IMR-90 (cell line): ENCODE results near the gene DGKQ. TPM values are rescaled to one million over a fixed set of nuclear protein-coding genes. Genes with fewer than 3 reads are reported as not detected.

Source experiments
- ATAC-seq: fragments of 200-7000 bp; cut with Tn5 transposase; 2 replicates; pipeline ENCODE4 v1.9.1; 2020; ENCODE audit warnings: low read depth, mild to moderate bottlenecking, moderate library complexity
- BruUV-seq: library from RNA; stranded (reverse); fragments of 400-500 nt; replicated peaks from 2 replicates; lab custom pipeline; 2021; lab: Mats Ljungman, UMichigan
- CTCF ChIA-PET: fragments of 300-600 bp; formaldehyde crosslinking; extraction: SDS; loops from one replicate; lab custom pipeline; 2021; ENCODE audit warnings: antibody characterized with exemption; lab: Yijun Ruan, JAX
- POLR2A ChIA-PET: fragments of 300-600 bp; sonication (Branson Sonifier 250); formaldehyde crosslinking; loops from one replicate; lab custom pipeline; 2022; ENCODE audit warnings: antibody characterized with exemption; ENCODE audit not compliant: unreplicated experiment; lab: Charles Lee
- DNase-seq: peaks from one replicate; pipeline ENCODE4 v3.0.0; 2013
- H2AFZ ChIP-seq: replicated peaks from 2 replicates; pipeline ENCODE3; 2013; ENCODE audit warnings: low read length, mild to moderate bottlenecking; ENCODE audit not compliant: poor library complexity
- H2AK5ac ChIP-seq: 2 replicates; pipeline ENCODE4 v1.6.1; 2013; ENCODE audit warnings: low read depth, low read length, inconsistent platforms
- H2AK9ac ChIP-seq: replicated peaks from 2 replicates; pipeline ENCODE3; 2013; ENCODE audit warnings: mild to moderate bottlenecking, low read depth, low read length, moderate library complexity; ENCODE audit not compliant: poor library complexity
- H2BK120ac ChIP-seq: 2 replicates; pipeline ENCODE4 v1.6.1; 2013; ENCODE audit warnings: low read depth, low read length, inconsistent platforms
- H2BK15ac ChIP-seq: 3 replicates; pipeline ENCODE4 v1.6.1; 2013; ENCODE audit warnings: low read depth, low read length, inconsistent platforms
- H2BK20ac ChIP-seq: 2 replicates; pipeline ENCODE4 v1.6.1; 2013; ENCODE audit warnings: low read depth, mild to moderate bottlenecking, inconsistent platforms, low read length, moderate library complexity
- H2BK5ac ChIP-seq: 2 replicates; pipeline ENCODE4 v1.6.1; 2013; ENCODE audit warnings: mild to moderate bottlenecking, low read depth, low read length, inconsistent platforms; ENCODE audit not compliant: poor library complexity, severe bottlenecking
- H3K14ac ChIP-seq: replicated peaks from 2 replicates; pipeline ENCODE4 v1.6.1; 2013; ENCODE audit warnings: low read depth, low read length, inconsistent platforms
- H3K18ac ChIP-seq: 2 replicates; pipeline ENCODE4 v1.6.1; 2013; ENCODE audit warnings: low read depth, low read length, control low read depth
- H3K23ac ChIP-seq: 2 replicates; pipeline ENCODE4 v1.6.1; 2013; ENCODE audit warnings: low read depth, low read length, inconsistent platforms
- H3K27ac ChIP-seq: 2 replicates; pipeline ENCODE4 v1.5.1; 2013; ENCODE audit warnings: mild to moderate bottlenecking, control low read depth, low read length; ENCODE audit not compliant: insufficient read depth
- H3K27me3 ChIP-seq: 2 replicates; pipeline ENCODE4 v1.6.1; 2013; ENCODE audit warnings: low read length; ENCODE audit not compliant: control insufficient read depth, insufficient read depth
- H3K36me3 ChIP-seq: 2 replicates; pipeline ENCODE4 v1.6.1; 2013; ENCODE audit warnings: low read length, mixed read lengths; ENCODE audit not compliant: control insufficient read depth, insufficient read depth
- H3K4ac ChIP-seq: 2 replicates; pipeline ENCODE4 v1.6.1; 2013; ENCODE audit warnings: low read depth, low read length, inconsistent platforms
- H3K4me1 ChIP-seq: 2 replicates; pipeline ENCODE4 v1.6.1; 2013; ENCODE audit warnings: low read length, mixed read lengths; ENCODE audit not compliant: control insufficient read depth, insufficient read depth
- H3K4me2 ChIP-seq: 2 replicates; pipeline ENCODE4 v1.6.1; 2013; ENCODE audit warnings: low read depth, mild to moderate bottlenecking, control low read depth, low read length, moderate library complexity
- H3K4me3 ChIP-seq: 2 replicates; pipeline ENCODE4 v1.5.1; 2013; ENCODE audit warnings: low read depth, mild to moderate bottlenecking, control low read depth, low read length, moderate library complexity; ENCODE audit not compliant: insufficient read depth
- H3K56ac ChIP-seq: 2 replicates; pipeline ENCODE4 v1.6.1; 2013; ENCODE audit warnings: low read length, inconsistent platforms; ENCODE audit not compliant: insufficient read depth; ENCODE audit errors: extremely low read depth
- H3K79me1 ChIP-seq, 2 experiments: 2 replicates each; pipeline ENCODE4 v1.6.1; 2013; ENCODE audit warnings: low read length in 2 of 2, inconsistent platforms in 1 of 2, low read depth in 1 of 2
- H3K9ac ChIP-seq: 2 replicates; pipeline ENCODE4 v1.6.1; 2013; ENCODE audit warnings: low read depth, low read length, control low read depth
- H3K9me1 ChIP-seq: 2 replicates; pipeline ENCODE4 v1.6.1; 2013; ENCODE audit warnings: low read length, inconsistent platforms; ENCODE audit not compliant: insufficient read depth
- H3K9me3 ChIP-seq: 2 replicates; pipeline ENCODE4 v1.6.1; 2013; ENCODE audit warnings: low read length; ENCODE audit not compliant: control insufficient read depth, insufficient read depth
- H4K20me1 ChIP-seq: 2 replicates; pipeline ENCODE4 v1.6.1; 2013; ENCODE audit warnings: low read length, inconsistent platforms; ENCODE audit not compliant: insufficient read depth
- H4K5ac ChIP-seq: 2 replicates; pipeline ENCODE4 v1.6.1; 2013; ENCODE audit warnings: mild to moderate bottlenecking, low read depth, low read length, control low read depth
- H4K8ac ChIP-seq, 2 experiments: 2 replicates each; pipeline ENCODE4 v1.6.1; 2013; ENCODE audit warnings: low read depth in 2 of 2, low read length in 2 of 2, control low read depth in 1 of 2, inconsistent platforms in 1 of 2
- H4K91ac ChIP-seq: 2 replicates; pipeline ENCODE4 v1.6.1; 2013; ENCODE audit warnings: low read depth, low read length, inconsistent platforms; ENCODE audit not compliant: insufficient read depth
- BHLHE40 ChIP-seq: fragments of 150-350 bp; IDR thresholded peaks from 2 replicates; pipeline ENCODE4 v1.6.1; 2016; ENCODE audit warnings: mild to moderate bottlenecking, low read depth, low read length
- CEBPB ChIP-seq: IDR thresholded peaks from 2 replicates; pipeline ENCODE4 v1.6.1; 2012; ENCODE audit warnings: low read depth, low read length, improper control_type of control experiment
- CHD1 ChIP-seq: IDR thresholded peaks from 2 replicates; pipeline ENCODE4 v1.6.1; 2012; ENCODE audit warnings: low read depth, low read length, improper control_type of control experiment
- CTCF ChIP-seq: conservative IDR thresholded peaks from 2 replicates; pipeline ENCODE4 v1.5.1; 2012; ENCODE audit warnings: mild to moderate bottlenecking, low read depth, low read length, improper control_type of control experiment
- ELK1 ChIP-seq: fragments of 150-350 bp; IDR thresholded peaks from 2 replicates; pipeline ENCODE4 v1.6.1; 2016; ENCODE audit warnings: low read depth, mild to moderate bottlenecking, low read length, moderate library complexity, borderline replicate concordance
- FOS ChIP-seq: fragments of 150-350 bp; IDR thresholded peaks from 2 replicates; pipeline ENCODE4 v1.6.1; 2016; ENCODE audit warnings: low read depth, low read length
- MAFK ChIP-seq: IDR thresholded peaks from 2 replicates; pipeline ENCODE4 v1.6.1; 2012; ENCODE audit warnings: low read depth, low read length, improper control_type of control experiment
- MAZ ChIP-seq: IDR thresholded peaks from 2 replicates; pipeline ENCODE4 v1.6.1; 2012; ENCODE audit warnings: low read depth, mild to moderate bottlenecking, low read length, improper control_type of control experiment, moderate library complexity, borderline replicate concordance
- MXI1 ChIP-seq: IDR thresholded peaks from 2 replicates; pipeline ENCODE4 v1.6.1; 2012; ENCODE audit warnings: low read depth, mild to moderate bottlenecking, low read length, moderate library complexity, borderline replicate concordance
- NFE2L2 ChIP-seq: fragments of 150-350 bp; IDR thresholded peaks from 2 replicates; pipeline ENCODE4 v1.6.1; 2016; ENCODE audit warnings: low read depth, mild to moderate bottlenecking, low read length
- POLR2A ChIP-seq: IDR thresholded peaks from 2 replicates; pipeline ENCODE4 v1.6.1; 2012; ENCODE audit warnings: mild to moderate bottlenecking, low read depth, low read length
- RAD21 ChIP-seq: IDR thresholded peaks from 2 replicates; pipeline ENCODE4 v1.6.1; 2012; ENCODE audit warnings: low read length, improper control_type of control experiment
- RCOR1 ChIP-seq: IDR thresholded peaks from 2 replicates; pipeline ENCODE4 v1.6.1; 2012; ENCODE audit warnings: mild to moderate bottlenecking, low read length, improper control_type of control experiment; ENCODE audit not compliant: insufficient replicate concordance
- RFX5 ChIP-seq: IDR thresholded peaks from 2 replicates; pipeline ENCODE4 v1.8.0; 2012; ENCODE audit warnings: low read depth, mild to moderate bottlenecking, low read length, moderate library complexity
- SMC3 ChIP-seq: fragments of 150-350 bp; IDR thresholded peaks from 2 replicates; pipeline ENCODE4 v1.6.1; 2016; ENCODE audit warnings: low read depth, mild to moderate bottlenecking, antibody characterized with exemption, low read length, moderate library complexity
- USF2 ChIP-seq: fragments of 150-350 bp; IDR thresholded peaks from 2 replicates; pipeline ENCODE4 v1.6.1; 2017; ENCODE audit warnings: mild to moderate bottlenecking, antibody characterized with exemption, low read length, low read depth
- WGBS, 2 experiments: methylation state at CpG; one replicate each; pipeline versions ENCODE4 v1.1.5 to v1.1.7; 2013; ENCODE audit warnings: missing lambda C conversion rate in 2 of 2; ENCODE audit not compliant: insufficient read length in 1 of 2; ENCODE audit errors: extremely low coverage in 2 of 2; 5-methylcytosine and 5-hydroxymethylcytosine counted together
- dilution Hi-C: fragments of 300-500 bp; cut with HindIII; formaldehyde crosslinking; loops from one replicate; pipeline ENCODE4 v1.14.3; 2018; ENCODE audit warnings: low sequenced_read_pairs; ENCODE audit not compliant: unreplicated experiment
- in situ Hi-C: fragments of 300-500 bp; cut with MboI; formaldehyde crosslinking; loops from 3 replicates; pipeline ENCODE4 v1.14.3; 2019; ENCODE audit warnings: low sequenced_read_pairs, inconsistent platforms, mixed read lengths
- intact Hi-C: fragments of 100-400 bp; cut with micrococcal nuclease; formaldehyde crosslinking; loops from 2 replicates; pipeline ENCODE4 v1.10.0; 2022
- polyA plus RNA-seq, 3 experiments: library from polyadenylated mRNA; depleted of rRNA; stranded (reverse); fragments of >200 nt; gene quantifications; 2 replicates each; pipeline ENCODE4 v1.2.3, GENCODE V29; 2012; ENCODE audit warnings: low replicate concordance in 1 of 3
- total RNA-seq: library from RNA; depleted of rRNA; stranded (reverse); fragments of >200 nt; gene quantifications from 2 replicates; pipeline ENCODE4 v1.2.3, GENCODE V29; 2012

DGKQ gene
- total and polyA plus RNA-seq, 2 of the 4 experiments (the other 2 are of a cell fraction) = 4.3 to 15.6 TPM

- H4K20me1 ChIP-seq = 0 out of 2 replicates have a peak, but pooled peaks cover 3% of the 10 kb centered on the region
- dilution Hi-C loops = no loop called here
- WGBS, 2 experiments = 96% methylated on average over 6 of the region's 33 CpGs; no CpG with 5 or more reads in 1 of the 2 experiments
- no peak overlapping the region for H2BK5ac ChIP-seq
- no peaks in the 10 kb centered on the region for H3K79me1 ChIP-seq
- in situ Hi-C loops = no loop called here
- intact Hi-C loops = no loop called here
- 0 out of 2 replicates have a peak, but pooled peaks cover 5% of the 10 kb centered on the region for H3K9me1 ChIP-seq
- BruUV-seq = no TSS peak
- no peak overlapping the region for H2BK20ac ChIP-seq
- no peak overlapping the region for H2BK120ac ChIP-seq
- H3K36me3 ChIP-seq = peaks cover 22% of the 10 kb centered on the region
- H3K4me2 ChIP-seq = no peak overlapping the region
- no peak overlapping the region for H3K9ac ChIP-seq
- ATAC-seq = no peak
- H3K14ac ChIP-seq = no peak overlapping the region
- no peaks in the 10 kb centered on the region for H3K4me1 ChIP-seq
- no peak overlapping the region for H2AK9ac ChIP-seq
- no peak for DNase-seq
- no peak overlapping the region for H4K5ac ChIP-seq
- no peak overlapping the region for H3K27ac ChIP-seq
- TF ChIP-seq NFE2L2 = no peak
- no peak for TF ChIP-seq CEBPB
- TF ChIP-seq CTCF = no peak
- no peak for TF ChIP-seq CHD1
- TF ChIP-seq POLR2A = no peak
- TF ChIP-seq BHLHE40 = no peak
- TF ChIP-seq MAFK = no peak
- TF ChIP-seq RCOR1 = no peak
- TF ChIP-seq FOS = no peak
- no peak for TF ChIP-seq RAD21
- TF ChIP-seq RFX5 = no peak
- TF ChIP-seq ELK1 = no peak
- no peak for TF ChIP-seq MXI1
- TF ChIP-seq USF2 = no peak
- no peak for TF ChIP-seq SMC3
- TF ChIP-seq MAZ = no peak
- H2AFZ ChIP-seq = no peak overlapping the region
- H4K8ac ChIP-seq = no peak overlapping the region
- ChIA-PET POLR2A (no interaction called here), CTCF (no interaction called here)
- no peak overlapping the region for H2AK5ac ChIP-seq
- no peak overlapping the region for H3K18ac ChIP-seq
- H4K91ac ChIP-seq = no peak overlapping the region
- no peaks in the 10 kb centered on the region for H3K27me3 ChIP-seq
- no peak overlapping the region for H3K4ac ChIP-seq
- no peak overlapping the region for H3K4me3 ChIP-seq
- H3K56ac ChIP-seq = no peak overlapping the region
- no peak overlapping the region for H3K23ac ChIP-seq
- no peaks in the 10 kb centered on the region for H3K9me3 ChIP-seq
- no peak overlapping the region for H2BK15ac ChIP-seq
Observed at GRCh38 chr4:955161-955921, 18.0 kb downstream of the DGKQ start.
